ENCODE results near the gene CDH1.

The CDH1 gene

GRCh38 chr16:68760671-68761275, 23.7 kb downstream of the CDH1 start:
- no peak overlapping the region for H3K4me3 ChIP-seq (ENCODE audit: low read depth, low read length)
- TF ChIP-seq, protein P1, sequence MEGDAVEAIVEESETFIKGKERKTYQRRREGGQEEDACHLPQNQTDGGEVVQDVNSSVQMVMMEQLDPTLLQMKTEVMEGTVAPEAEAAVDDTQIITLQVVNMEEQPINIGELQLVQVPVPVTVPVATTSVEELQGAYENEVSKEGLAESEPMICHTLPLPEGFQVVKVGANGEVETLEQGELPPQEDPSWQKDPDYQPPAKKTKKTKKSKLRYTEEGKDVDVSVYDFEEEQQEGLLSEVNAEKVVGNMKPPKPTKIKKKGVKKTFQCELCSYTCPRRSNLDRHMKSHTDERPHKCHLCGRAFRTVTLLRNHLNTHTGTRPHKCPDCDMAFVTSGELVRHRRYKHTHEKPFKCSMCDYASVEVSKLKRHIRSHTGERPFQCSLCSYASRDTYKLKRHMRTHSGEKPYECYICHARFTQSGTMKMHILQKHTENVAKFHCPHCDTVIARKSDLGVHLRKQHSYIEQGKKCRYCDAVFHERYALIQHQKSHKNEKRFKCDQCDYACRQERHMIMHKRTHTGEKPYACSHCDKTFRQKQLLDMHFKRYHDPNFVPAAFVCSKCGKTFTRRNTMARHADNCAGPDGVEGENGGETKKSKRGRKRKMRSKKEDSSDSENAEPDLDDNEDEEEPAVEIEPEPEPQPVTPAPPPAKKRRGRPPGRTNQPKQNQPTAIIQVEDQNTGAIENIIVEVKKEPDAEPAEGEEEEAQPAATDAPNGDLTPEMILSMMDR (conservative IDR thresholded peaks at IDR 0.05; ENCODE audit: low read depth, low read length), result no peak
- peak; percentile 55 for DNase-seq (ENCODE audit: low read depth)

DNA sequence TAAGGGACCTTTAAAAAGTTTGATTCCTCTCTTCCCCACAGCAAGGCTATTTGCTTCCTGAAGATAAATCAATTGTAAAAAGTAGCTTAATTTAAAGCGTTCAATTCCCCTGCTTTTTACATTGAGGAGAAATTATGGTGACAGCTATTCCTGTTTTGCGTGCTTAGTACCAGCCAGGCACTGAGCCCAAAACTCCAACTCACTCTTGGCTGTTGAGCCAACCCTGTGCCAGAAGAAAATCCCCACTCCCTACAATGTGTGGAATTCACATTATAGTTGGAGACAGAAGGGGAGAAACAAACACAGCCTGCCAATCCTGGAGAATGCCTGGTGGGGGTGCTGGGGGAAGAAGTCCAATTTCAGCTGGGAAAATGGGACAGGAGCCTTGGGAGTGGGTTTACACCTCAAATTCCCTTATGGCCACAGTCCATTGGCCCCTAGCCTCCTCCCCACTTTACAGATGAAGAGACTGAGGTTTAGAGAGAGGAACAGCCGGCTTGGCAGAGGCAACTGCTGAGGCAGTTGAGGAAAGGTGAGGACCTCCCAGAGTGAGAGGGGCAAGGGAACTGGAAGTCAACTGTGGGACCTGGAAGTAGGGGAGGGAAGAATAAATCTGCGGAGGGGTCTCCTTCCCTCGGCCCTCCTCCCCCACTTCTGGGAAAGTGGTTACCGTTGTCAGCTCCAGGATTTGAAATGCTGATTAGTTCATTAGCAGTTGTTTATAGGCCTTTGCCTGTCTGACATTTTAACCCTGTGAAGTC, 26.1 kb downstream of the CDH1 start:
- TF ChIP-seq, protein P1 (conservative IDR thresholded peaks at IDR 0.05; ENCODE audit: low read depth, low read length), result no peak
- no peak for DNase-seq (ENCODE audit: low read depth)
- no peak overlapping the region for H3K4me3 ChIP-seq (ENCODE audit: low read depth, low read length)

DNA sequence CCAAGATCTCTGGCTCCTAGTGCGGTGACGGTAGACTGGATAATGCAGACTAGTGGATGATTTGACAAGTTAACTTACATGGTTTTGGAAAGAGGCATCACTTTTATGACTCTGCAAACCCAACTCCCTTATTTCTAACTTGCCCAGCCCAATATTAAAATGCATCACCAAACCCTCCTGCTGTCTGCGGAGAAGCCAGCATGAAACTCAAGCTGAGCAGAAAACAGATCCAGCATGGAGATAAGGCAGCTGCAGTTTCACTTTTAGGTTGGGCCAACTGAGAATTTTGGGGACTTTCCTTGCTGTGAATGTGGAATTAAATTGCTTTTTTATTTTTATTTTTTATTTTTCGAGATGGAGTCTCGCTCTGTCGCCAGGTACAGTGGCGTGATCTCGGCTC, 27.8 kb downstream of the CDH1 start:
- peak; percentile 23 for DNase-seq (ENCODE audit: low read depth)
- TF ChIP-seq, protein P1 (conservative IDR thresholded peaks at IDR 0.05; ENCODE audit: low read depth, low read length), result no peak
- no peak overlapping the region for H3K4me3 ChIP-seq (ENCODE audit: low read depth, low read length)

- DNase-seq (ENCODE audit: low read depth), result no peak
- no peak overlapping the region for H3K4me3 ChIP-seq (ENCODE audit: low read depth, low read length)
- TF ChIP-seq, protein P1 (conservative IDR thresholded peaks at IDR 0.05; ENCODE audit: low read depth, low read length), result no peak
Observed at GRCh38 chr16:68767581-68767980, 30.5 kb downstream of the CDH1 start.

DNA sequence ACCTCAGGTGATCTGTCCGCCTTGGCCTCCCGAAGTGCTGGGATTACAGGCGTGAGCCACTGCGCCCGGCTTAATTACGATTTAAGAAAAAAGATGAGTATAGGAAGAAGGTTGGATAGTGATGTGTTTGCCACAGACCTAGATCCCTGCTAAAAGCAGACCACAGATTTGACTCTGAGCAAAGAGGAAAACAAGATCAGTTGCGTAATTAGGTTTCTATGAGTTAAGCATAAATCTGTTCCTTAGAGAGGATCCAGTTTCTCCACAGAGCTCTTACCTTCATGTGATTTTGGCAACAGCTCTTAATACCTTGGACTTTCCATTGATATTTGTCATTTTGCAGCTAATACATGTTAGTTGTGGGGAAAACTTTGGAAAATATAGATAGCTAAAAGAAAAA, 31.1 kb downstream of the CDH1 start:
- TF ChIP-seq, protein P1 (conservative IDR thresholded peaks at IDR 0.05; ENCODE audit: low read depth, low read length), result no peak
- H3K4me3 ChIP-seq (ENCODE audit: low read depth, low read length), result no peak overlapping the region
- no peak for DNase-seq (ENCODE audit: low read depth)

GRCh38 chr16:68768771-68769170, 31.7 kb downstream of the CDH1 start:
- H3K4me3 ChIP-seq (ENCODE audit: low read depth, low read length), result no peak overlapping the region
- TF ChIP-seq, protein P1 (conservative IDR thresholded peaks at IDR 0.05; ENCODE audit: low read depth, low read length), result no peak
- DNase-seq (ENCODE audit: low read depth), result no peak

DNA sequence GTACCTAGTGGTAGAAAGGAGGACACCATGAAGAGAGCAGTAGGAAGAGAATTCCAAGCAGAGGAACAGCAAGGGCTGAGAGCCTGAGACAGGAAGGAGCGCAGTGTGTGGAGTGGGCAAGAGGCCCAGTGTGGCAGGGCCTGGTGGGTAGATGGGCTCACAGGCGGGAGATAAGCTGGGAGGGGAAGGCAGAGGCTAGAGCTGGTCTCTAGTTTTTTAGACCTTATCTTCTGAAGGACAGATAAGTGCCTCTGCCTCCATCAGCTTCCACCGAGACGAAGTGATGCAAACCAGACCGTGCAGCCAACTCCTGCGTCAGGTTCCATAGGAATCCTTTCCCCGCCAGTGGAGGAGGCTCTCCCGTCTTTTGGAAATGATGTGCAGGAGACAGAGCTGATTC, 33.6 kb downstream of the CDH1 start:
- TF ChIP-seq, protein P1 (conservative IDR thresholded peaks at IDR 0.05; ENCODE audit: low read depth, low read length), result no peak
- no peak for DNase-seq (ENCODE audit: low read depth)

More for the DNA sequence above, 33.6 kb downstream of the CDH1 start:
- H3K4me3 ChIP-seq (ENCODE audit: low read depth, low read length), result no peak overlapping the region

Measured in choroid plexus epithelial cell (primary cell).